Stomach smooth muscle (tissue), 2 donors: ENCODE results near the gene BCL2L12.

Experiments
- H3K27ac ChIP-seq: one replicate; pipeline ENCODE4 v1.7.0; 2013; ENCODE audit warnings: mild to moderate bottlenecking, low read length, inconsistent platforms
- H3K27me3 ChIP-seq, 2 donors: one replicate each; pipeline ENCODE4 v1.7.0; 2013; ENCODE audit warnings: low read length in 2 of 2; ENCODE audit not compliant: insufficient read depth in 2 of 2, control insufficient read depth in 1 of 2
- H3K36me3 ChIP-seq, 2 donors: one replicate each; pipeline ENCODE4 v1.7.0; 2013; ENCODE audit warnings: low read length in 2 of 2; ENCODE audit not compliant: control insufficient read depth in 2 of 2, insufficient read depth in 2 of 2
- H3K4me1 ChIP-seq: one replicate; pipeline ENCODE4 v1.7.0; 2013; ENCODE audit warnings: low read length; ENCODE audit not compliant: control insufficient read depth, insufficient read depth
- H3K4me3 ChIP-seq, 2 donors: one replicate each; pipeline ENCODE4 v1.7.0; 2013; ENCODE audit warnings: low read length in 2 of 2
- H3K9ac ChIP-seq, 2 donors: one replicate each; pipeline ENCODE4 v1.7.0; 2013; ENCODE audit warnings: low read length in 2 of 2, mild to moderate bottlenecking in 1 of 2
- H3K9me3 ChIP-seq, 2 donors: one replicate each; pipeline ENCODE4 v1.7.0; 2013; ENCODE audit warnings: low read length in 2 of 2; ENCODE audit not compliant: control insufficient read depth in 2 of 2
- donor health status: healthy.
- donor health status: Pancreatic carcinoma.

Gene BCL2L12

DNA sequence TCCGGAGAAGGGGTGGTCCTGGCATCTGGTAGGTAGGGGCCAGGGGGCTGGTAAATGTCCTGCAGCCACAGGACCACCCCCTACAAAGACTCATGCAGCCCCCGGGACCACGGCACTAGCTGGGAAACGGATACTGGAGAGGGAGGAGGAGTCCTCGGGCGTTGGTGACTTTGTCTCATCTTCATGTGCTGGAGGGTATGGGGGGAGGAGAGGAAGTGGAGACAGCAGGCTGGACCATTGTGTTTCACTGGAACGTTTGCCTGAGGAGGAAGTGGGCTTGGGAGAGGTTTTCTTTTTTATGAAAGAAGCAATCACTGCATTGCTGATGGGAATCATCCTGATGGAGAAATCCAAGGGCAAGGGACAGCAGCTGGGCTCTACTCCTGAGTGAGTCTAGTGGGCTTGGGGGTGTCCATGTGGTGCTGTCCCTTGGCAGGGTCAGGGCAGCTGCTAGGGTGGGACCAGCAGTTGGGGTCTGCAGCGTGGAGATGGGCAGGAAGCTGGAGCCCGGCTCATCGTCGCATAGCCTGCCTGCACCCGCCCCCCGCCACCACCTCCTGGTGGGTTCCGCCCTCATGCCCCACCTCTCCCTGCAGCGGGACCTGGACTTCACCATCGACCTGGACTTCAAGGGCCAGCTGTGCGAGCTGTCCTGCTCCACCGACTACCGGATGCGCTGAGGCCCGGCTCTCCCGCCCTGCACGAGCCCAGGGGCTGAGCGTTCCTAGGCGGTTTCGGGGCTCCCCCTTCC lies 22.0 kb downstream of the BCL2L12 start:
- Histone ChIP-seq H3K27me3 (peaks cover 10 to 22% of the 10 kb centered on the region in 2 donors), H3K4me1 (peaks cover 25% of the 10 kb centered on the region), H3K9ac (no peak overlapping the region), H3K9me3 (no peaks in the 10 kb centered on the region), H3K27ac (no peak overlapping the region), H3K4me3 (no peak overlapping the region), H3K36me3 (peaks cover 28 to 37% of the 10 kb centered on the region in 2 donors)

DNA sequence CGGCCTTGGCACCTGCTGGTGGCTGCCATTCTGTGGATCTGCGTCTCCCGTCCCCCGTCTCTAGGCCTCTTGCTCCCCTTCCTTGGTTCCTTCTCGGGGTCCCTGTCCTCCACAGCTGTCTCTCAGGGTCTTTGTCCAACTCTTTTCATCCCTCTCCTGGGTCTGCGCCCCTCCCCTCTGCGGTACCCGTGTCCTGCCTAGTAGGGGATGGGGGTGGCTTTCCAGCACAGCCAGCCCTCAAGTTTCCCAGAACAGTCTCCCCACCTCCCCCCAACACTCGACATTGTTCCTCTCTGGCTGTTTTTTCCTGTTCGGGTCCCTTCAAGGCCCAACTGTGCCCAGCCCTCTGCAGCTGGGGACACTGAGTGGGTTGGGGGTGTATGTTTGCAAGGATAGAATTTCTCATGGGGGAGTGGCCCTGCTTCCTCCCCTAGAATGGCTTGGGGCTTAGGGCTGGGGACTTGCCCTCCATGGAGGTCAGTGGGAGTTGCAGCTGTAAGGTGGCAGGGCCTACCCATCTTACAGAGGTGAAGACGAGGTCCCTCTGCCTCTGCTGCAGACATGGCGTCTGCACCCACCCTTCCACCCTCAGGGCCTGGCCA lies 22.9 kb downstream of the BCL2L12 start:
- no peak overlapping the region for H3K27ac ChIP-seq
- no peaks in the 10 kb centered on the region for H3K9me3 ChIP-seq
- H3K4me1 ChIP-seq, result peaks cover 25% of the 10 kb centered on the region
- H3K4me3 ChIP-seq, result peak overlapping the region in 1 of 2 donors; percentile 79
- H3K9ac ChIP-seq, result no peak overlapping the region
- peaks cover 10 to 22% of the 10 kb centered on the region in 2 donors for H3K27me3 ChIP-seq
- peaks cover 27 to 31% of the 10 kb centered on the region in 2 donors for H3K36me3 ChIP-seq

DNA sequence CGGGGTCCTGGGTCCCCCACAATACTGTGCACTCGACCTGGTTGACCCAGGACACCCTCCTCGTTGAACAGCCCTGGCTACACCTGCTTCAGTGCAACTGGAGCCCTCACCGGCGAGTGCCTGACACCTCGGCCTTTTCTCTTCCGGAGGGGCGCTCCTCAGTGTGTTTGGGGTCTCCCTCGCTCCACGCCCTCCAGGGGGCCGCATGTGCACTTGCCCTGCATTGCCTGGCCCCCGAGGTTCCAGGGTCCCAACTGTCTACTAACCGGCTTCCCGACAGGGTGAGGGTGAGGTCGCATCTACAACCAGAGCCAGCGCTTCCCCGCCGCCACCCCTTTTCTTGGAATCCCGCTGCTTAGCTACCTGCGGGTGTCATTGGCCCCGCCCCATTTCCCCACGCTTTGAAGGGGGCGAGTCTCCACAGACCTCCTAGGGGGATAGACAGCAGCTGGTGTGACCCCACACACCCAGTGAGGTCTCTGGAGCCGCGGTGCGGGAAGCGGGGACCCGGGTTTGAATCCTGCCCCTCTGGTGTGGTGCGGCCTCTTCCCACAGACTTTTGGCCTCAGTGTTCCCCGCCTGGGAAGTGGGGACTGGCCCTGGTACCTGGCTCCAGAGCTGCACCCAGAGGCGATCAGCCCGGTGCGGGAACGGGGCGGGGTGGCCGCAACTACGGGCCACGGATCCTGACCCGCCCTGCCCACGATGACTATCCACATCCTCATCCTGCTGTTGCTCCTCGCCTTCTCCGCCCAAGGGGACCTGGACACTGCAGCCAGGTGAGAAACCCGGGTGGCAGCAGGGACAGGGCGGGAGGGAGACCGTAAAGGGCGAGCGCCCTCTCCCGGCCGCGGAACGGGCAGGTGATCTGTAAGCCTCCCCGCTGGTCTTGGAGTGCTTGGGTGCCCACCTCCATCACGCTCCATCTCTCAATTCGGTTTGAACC lies 23.7 kb downstream of the BCL2L12 start, which contains the start of gene ADM5:
Gene ADM5, plus strand, starts transcription at position 462 of the 946 bp plus-strand sequence. Its CDS starts 244 bp downstream, at position 706.
- peak within 1 kb of the TSS; percentile 35 to 51 for H3K9ac ChIP-seq
- no peaks in the 10 kb centered on the region for H3K9me3 ChIP-seq
- H3K27me3 ChIP-seq, result peaks cover 10 to 22% of the 10 kb centered on the region in 2 donors
- H3K4me3 ChIP-seq, result peak within 1 kb of the TSS; percentile 65 to 79
- H3K4me1 ChIP-seq, result peaks cover 25% of the 10 kb centered on the region
- peak within 1 kb of the TSS; percentile 31 for H3K27ac ChIP-seq
- H3K36me3 ChIP-seq, result peaks cover 19 to 24% of the 10 kb centered on the region in 2 donors

DNA sequence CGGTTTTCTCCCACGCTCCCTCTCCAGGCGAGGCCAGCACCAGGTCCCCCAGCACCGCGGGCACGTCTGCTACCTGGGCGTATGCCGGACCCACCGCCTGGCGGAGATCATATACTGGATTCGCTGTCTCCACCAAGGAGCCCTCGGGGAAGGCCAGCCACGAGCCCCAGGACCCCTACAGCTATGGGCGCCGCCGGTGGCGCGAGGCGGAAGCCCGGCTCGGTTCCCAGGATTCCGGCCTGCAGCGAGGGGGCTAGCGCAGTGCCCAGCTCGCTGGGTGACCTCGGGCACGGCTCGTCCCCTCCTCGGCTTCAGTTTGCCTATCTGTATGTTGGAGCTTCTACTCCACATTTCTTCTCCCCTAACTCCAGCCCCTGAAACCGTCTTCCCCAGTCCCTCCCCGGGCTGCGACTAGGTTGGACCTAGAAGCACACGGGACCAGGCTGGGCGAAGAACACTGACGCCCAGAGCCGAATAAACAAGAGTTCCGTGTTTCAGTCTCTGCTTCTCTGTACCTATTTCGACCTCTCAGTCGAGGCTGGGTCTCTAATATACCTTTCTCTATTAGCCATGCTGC lies 24.4 kb downstream of the BCL2L12 start:
- Histone ChIP-seq H3K9ac (peak overlapping the region; percentile 35 to 51), H3K27ac (peak overlapping the region; percentile 31), H3K9me3 (no peaks in the 10 kb centered on the region), H3K4me1 (peaks cover 25% of the 10 kb centered on the region), H3K4me3 (peak overlapping the region; percentile 65 to 79), H3K36me3 (peaks cover 13 to 17% of the 10 kb centered on the region in 2 donors), H3K27me3 (peaks cover 10 to 22% of the 10 kb centered on the region in 2 donors)

DNA sequence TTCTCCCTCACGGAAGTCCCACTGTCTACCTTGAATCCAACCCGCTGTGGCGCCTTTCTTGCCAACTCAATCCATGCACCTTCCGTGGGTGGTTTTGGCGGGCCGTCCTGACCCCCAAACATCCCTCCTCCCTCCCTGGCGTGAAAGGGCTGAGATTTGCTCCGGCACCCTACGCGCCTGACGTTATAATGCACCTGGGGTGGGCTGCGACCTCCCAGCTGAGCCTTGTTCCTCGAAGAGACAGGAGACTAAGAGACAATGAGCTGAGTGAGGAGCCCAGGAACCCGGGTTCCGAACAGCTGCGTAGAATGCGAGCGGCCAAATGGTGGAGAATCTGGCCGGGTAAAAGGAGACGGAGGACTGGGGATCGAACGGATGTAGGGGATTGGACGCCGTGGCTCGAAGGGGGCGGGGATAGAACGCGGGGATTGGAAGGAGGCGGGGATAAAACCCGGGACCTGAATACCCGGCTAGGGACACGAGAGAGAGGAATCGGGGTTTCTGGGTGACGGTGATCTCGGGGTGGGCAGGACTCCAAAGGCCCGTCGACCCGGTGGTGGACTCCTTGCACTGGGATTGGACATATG lies 25.0 kb downstream of the BCL2L12 start, which contains the start of gene CPT1C:
Gene CPT1C, plus strand, starts transcription at position 461 of the 587 bp plus-strand sequence. CDS start 1,137 bp downstream, outside the sequence.
- peak within 1 kb of the TSS; percentile 35 to 51 for H3K9ac ChIP-seq
- peaks cover 10 to 22% of the 10 kb centered on the region in 2 donors for H3K27me3 ChIP-seq
- peaks cover 25% of the 10 kb centered on the region for H3K4me1 ChIP-seq
- peaks cover 8 to 12% of the 10 kb centered on the region in 2 donors for H3K36me3 ChIP-seq
- peak within 1 kb of the TSS; percentile 65 to 79 for H3K4me3 ChIP-seq
- no peaks in the 10 kb centered on the region for H3K9me3 ChIP-seq
- H3K27ac ChIP-seq, result peak within 1 kb of the TSS; percentile 31

DNA sequence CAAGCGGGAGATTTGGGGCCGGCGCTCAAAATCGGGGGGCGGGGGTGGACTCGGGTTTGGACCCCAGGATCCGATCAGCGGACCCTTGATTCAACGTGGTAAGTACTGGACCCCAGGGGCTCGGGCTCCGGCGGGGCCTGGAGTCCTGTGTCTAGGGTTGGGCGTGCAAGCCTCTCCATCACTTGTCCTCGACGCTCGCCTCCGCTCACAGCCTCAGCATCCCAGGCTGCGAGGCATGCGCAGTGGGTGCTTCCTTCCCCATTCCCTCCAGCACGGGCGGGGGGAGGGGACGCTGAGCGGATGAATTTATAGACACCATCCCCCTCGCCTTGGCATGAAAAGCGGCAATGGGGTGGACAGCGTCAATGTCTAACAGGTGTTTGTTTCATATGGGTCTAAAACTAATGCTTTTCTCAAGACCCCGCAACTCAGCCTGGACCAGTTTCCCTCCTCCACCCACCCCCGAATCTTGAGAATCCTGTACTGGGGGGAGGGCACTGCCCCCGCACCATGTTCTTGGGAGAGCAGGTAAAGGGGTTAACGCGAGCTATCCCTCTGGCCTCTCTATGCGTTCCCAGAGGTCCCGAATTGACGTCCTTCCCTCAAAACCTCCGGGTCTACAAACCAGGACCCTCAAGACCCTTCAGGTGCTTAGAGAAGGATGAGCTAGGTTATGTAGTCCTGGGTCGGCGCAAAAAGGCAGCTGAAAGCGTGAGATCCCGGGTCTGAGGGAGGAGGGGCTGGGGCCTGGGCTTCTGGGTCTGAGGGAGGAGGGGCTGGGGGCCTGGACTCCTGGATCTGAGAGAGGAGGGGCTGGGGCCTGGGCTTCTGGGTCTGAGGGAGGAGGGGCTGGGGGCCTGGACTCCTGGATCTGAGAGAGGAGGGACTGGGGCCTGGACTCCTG lies 25.8 kb downstream of the BCL2L12 start:
- H3K27me3 ChIP-seq, result peaks cover 10 to 22% of the 10 kb centered on the region in 2 donors
- peaks cover 4 to 5% of the 10 kb centered on the region in 2 donors for H3K36me3 ChIP-seq
- peaks cover 25% of the 10 kb centered on the region for H3K4me1 ChIP-seq
- H3K9me3 ChIP-seq, result no peaks in the 10 kb centered on the region
- H3K27ac ChIP-seq, result no peak overlapping the region
- peak overlapping the region; percentile 65 to 79 for H3K4me3 ChIP-seq
- H3K9ac ChIP-seq, result no peak overlapping the region

DNA sequence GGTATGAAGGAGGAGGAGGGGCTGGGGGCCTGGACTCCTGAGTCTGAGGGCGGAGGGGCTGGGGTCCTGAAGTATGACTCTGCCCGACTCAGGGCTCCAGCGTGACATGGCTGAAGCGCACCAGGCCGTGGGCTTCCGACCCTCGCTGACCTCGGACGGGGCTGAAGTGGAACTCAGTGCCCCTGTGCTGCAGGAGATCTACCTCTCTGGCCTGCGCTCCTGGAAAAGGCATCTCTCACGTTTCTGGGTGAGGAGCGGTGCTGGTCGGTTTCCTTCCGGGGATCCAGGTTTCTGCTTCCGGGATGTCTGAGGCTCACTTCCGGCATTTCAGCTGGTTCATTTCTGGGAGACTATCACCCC lies 26.4 kb downstream of the BCL2L12 start:
- Histone ChIP-seq H3K36me3 (peaks cover under 1 to 5% of the 10 kb centered on the region in 2 donors), H3K27me3 (peaks cover 10 to 22% of the 10 kb centered on the region in 2 donors), H3K9ac (no peak overlapping the region), H3K4me1 (peaks cover 25% of the 10 kb centered on the region), H3K9me3 (no peaks in the 10 kb centered on the region), H3K4me3 (no peak overlapping the region), H3K27ac (no peak overlapping the region)

DNA sequence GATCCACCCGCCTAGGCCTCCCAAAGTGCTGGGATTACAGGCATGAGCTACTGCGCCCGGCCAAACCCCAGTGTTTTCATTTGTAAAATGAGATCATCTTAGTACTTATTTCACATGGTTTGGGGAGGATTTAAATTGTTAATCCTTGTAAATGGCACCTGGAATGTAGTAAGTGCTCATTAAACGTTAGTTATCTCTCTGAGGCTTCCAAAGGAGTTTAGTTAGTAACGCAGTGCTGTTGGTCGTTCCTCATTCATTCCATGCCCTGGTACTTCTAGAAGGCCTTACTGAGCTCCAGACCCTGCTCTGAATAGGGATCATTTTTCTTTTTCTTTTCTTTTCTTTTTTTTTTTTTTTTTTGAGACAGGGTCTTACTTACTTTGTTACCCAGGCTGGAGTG lies 30.4 kb downstream of the BCL2L12 start:
- Histone ChIP-seq H3K4me3 (no peak overlapping the region), H3K27me3 (peaks cover 0 to 2% of the 10 kb centered on the region in 2 donors), H3K9me3 (no peaks in the 10 kb centered on the region), H3K27ac (no peak overlapping the region), H3K36me3 (no peaks in the 10 kb centered on the region), H3K9ac (no peak overlapping the region), H3K4me1 (peaks cover 7% of the 10 kb centered on the region)

DNA sequence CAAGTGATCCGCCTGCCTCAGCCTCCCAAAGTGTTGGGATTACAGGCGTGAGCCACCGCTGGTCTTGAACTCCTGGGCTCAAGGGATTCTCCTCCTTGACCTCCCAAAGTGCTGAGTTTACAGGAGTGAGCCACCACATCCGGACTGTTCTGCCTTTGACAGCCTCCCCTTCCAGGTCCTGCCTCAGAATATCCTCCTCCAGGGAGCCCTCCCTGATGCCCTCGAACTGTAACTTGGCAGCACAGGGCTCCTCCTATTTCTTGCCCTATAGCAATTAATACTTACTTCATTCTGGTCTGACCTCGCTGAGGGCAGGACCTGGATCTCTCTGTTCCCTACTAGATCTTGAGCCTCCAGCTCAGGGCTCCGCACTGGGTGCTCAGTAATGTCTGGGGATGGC lies 31.1 kb downstream of the BCL2L12 start:
- no peaks in the 10 kb centered on the region for H3K9me3 ChIP-seq

More for the DNA sequence above, 31.1 kb downstream of the BCL2L12 start:
- Histone ChIP-seq H3K36me3 (no peaks in the 10 kb centered on the region), H3K27ac (no peak overlapping the region), H3K27me3 (no peaks in the 10 kb centered on the region), H3K4me1 (no peaks in the 10 kb centered on the region), H3K9ac (no peak overlapping the region), H3K4me3 (no peak overlapping the region)
